ENCODE data around the gene NISCH.

The NISCH gene

DNA sequence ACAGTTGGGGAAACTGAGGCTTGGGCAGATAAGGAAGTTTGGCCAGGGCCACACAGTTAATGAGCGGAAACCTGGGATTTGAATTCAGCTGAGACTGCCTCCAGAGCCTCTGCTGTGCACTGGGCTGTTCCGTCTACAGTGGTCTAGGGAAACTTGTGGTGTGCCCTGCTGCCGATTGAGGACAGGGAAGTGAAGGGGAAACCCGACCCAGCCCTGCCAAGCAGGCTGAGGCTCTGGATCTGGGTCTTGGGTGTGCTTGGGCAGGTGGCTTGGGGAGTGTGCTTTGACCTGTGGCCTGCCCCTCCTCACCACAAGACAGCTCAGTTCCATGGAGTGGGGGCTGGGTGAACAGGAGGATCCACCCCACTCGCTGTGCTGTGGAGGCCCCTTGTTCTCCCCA lies 17.6 kb downstream of the NISCH start:
- TF ChIP-seq, protein P1, sequence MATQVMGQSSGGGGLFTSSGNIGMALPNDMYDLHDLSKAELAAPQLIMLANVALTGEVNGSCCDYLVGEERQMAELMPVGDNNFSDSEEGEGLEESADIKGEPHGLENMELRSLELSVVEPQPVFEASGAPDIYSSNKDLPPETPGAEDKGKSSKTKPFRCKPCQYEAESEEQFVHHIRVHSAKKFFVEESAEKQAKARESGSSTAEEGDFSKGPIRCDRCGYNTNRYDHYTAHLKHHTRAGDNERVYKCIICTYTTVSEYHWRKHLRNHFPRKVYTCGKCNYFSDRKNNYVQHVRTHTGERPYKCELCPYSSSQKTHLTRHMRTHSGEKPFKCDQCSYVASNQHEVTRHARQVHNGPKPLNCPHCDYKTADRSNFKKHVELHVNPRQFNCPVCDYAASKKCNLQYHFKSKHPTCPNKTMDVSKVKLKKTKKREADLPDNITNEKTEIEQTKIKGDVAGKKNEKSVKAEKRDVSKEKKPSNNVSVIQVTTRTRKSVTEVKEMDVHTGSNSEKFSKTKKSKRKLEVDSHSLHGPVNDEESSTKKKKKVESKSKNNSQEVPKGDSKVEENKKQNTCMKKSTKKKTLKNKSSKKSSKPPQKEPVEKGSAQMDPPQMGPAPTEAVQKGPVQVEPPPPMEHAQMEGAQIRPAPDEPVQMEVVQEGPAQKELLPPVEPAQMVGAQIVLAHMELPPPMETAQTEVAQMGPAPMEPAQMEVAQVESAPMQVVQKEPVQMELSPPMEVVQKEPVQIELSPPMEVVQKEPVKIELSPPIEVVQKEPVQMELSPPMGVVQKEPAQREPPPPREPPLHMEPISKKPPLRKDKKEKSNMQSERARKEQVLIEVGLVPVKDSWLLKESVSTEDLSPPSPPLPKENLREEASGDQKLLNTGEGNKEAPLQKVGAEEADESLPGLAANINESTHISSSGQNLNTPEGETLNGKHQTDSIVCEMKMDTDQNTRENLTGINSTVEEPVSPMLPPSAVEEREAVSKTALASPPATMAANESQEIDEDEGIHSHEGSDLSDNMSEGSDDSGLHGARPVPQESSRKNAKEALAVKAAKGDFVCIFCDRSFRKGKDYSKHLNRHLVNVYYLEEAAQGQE (IDR thresholded peaks at IDR 0.05; ENCODE audit: low read depth): no peak
- TF ChIP-seq TCF12 (IDR thresholded peaks at IDR 0.05; ENCODE audit: low read depth) (no peak), CREB1 (IDR thresholded peaks at IDR 0.05; ENCODE audit: low read depth) (no peak), TAF1 (IDR thresholded peaks at IDR 0.05; ENCODE audit: low read depth) (no peak), EGR1 (IDR thresholded peaks at IDR 0.05) (no peak), ZBTB7A (IDR thresholded peaks at IDR 0.05; ENCODE audit: low read depth) (no peak), RAD21 (IDR thresholded peaks at IDR 0.05; ENCODE audit: low read depth) (no peak), TEAD4 (IDR thresholded peaks at IDR 0.05) (no peak), EP300 (IDR thresholded peaks at IDR 0.05; ENCODE audit: borderline replicate concordance) (no peak), CEBPB (IDR thresholded peaks at IDR 0.05) (no peak)
- TF ChIP-seq, protein P2, sequence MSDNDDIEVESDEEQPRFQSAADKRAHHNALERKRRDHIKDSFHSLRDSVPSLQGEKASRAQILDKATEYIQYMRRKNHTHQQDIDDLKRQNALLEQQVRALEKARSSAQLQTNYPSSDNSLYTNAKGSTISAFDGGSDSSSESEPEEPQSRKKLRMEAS (IDR thresholded peaks at IDR 0.05): no peak
- TF ChIP-seq, protein P3, sequence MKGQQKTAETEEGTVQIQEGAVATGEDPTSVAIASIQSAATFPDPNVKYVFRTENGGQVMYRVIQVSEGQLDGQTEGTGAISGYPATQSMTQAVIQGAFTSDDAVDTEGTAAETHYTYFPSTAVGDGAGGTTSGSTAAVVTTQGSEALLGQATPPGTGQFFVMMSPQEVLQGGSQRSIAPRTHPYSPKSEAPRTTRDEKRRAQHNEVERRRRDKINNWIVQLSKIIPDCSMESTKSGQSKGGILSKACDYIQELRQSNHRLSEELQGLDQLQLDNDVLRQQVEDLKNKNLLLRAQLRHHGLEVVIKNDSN (IDR thresholded peaks at IDR 0.05): no peak

DNA sequence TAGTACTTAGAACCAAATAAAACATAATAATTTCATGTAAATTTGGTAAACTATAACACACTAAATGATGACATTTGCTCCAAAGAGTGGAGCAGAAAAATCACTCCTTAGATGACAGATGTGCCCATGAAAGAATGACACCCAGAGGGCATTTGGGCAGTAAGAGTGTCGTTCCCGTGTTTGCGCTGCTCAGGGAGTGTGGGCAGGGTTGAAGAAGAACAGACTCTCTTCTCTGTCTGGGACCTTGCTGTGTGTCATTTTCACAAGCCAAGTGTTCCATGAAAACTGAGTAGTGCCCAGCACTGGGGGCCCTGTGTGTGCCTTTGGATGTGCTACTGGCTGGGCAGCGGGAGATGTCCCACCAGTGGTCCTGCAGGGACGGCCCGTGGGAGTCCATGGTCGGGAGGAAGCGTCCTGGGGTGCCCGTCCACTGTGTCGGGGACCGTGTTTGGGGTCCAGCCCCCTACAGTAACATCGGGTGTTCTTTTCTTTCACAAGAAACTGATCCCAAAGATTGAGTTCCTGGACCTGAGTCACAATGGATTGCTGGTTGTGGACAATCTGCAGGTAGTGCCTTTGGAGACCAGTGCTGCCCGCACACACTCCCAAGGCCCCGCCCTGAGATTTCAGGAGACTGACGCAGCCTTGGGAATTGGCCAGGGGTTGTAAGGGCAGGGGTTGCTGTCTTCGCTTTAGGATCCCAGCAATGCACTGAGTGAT lies 21.8 kb downstream of the NISCH start:
- TF ChIP-seq RAD21 (IDR thresholded peaks at IDR 0.05; ENCODE audit: low read depth): no peak
- no peak for TF ChIP-seq TAF1 (IDR thresholded peaks at IDR 0.05; ENCODE audit: low read depth)

DNA sequence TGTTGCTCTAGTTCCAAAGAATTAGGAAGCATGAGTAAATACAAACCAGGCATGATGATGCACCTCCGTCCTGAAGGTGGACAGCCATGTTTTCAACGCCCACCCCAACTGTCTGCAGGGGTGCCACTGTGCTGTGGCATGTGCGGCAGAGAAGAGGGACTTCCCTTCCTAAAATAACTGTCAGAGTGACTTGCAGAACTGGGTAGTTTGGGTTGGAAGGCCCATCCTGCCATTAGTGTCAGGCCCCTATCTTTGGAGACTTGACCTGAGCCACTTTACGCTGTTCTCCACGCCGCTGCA lies 22.3 kb downstream of the NISCH start:
- no peak for TF ChIP-seq EP300 (IDR thresholded peaks at IDR 0.05; ENCODE audit: borderline replicate concordance)
- TF ChIP-seq ZBTB7A (IDR thresholded peaks at IDR 0.05; ENCODE audit: low read depth): no peak
- no peak for TF ChIP-seq YY1 (IDR thresholded peaks at IDR 0.05; ENCODE audit: low read depth)
- TF ChIP-seq TCF12 (IDR thresholded peaks at IDR 0.05; ENCODE audit: low read depth): no peak
- no peak for TF ChIP-seq CREB1 (IDR thresholded peaks at IDR 0.05; ENCODE audit: low read depth)

DNA sequence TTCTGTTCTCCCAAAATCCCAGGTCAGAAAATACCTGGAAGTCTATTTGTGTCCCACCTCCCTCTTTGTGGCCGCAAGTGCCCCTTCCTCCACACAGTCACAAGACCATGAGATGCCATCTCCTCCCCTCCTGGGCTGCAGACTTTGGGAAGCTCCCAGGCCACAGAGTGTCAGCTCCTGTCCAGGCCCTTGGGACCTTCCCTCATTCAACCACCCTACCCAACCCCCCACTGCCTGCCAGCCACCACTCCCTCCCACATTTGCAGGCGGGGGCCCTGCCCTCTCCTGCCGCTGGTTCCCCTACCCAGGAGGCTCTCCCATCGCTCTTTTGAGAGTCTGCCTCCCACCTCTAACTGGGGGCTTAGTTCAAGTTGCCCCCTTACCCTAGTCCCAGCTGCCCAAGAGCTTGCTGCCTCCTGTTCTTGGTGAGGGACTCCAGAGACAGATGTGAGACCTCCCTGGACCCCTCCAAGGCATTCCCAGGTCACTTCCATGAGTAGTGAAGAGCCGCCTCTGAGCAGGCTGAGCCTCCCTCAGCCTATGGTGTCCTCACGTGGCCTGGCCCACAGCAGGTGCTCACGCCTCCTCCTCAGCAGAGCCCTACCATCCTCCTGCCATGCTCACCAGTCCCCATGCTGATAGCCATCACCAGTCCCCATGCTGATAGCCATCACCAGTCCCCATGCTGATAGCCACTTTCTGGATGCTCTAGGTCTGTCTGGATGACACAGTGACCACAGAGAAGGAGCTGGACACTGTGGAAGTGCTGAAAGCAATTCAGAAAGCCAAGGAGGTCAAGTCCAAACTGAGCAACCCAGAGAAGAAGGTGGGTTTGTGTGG lies 23.9 kb downstream of the NISCH start:
- TF ChIP-seq CREB1 (IDR thresholded peaks at IDR 0.05; ENCODE audit: low read depth) (no peak), ZBTB7A (IDR thresholded peaks at IDR 0.05; ENCODE audit: low read depth) (no peak), NFIC (IDR thresholded peaks at IDR 0.05) (no peak)
- TF ChIP-seq, protein P1 (IDR thresholded peaks at IDR 0.05; ENCODE audit: low read depth): no peak

DNA sequence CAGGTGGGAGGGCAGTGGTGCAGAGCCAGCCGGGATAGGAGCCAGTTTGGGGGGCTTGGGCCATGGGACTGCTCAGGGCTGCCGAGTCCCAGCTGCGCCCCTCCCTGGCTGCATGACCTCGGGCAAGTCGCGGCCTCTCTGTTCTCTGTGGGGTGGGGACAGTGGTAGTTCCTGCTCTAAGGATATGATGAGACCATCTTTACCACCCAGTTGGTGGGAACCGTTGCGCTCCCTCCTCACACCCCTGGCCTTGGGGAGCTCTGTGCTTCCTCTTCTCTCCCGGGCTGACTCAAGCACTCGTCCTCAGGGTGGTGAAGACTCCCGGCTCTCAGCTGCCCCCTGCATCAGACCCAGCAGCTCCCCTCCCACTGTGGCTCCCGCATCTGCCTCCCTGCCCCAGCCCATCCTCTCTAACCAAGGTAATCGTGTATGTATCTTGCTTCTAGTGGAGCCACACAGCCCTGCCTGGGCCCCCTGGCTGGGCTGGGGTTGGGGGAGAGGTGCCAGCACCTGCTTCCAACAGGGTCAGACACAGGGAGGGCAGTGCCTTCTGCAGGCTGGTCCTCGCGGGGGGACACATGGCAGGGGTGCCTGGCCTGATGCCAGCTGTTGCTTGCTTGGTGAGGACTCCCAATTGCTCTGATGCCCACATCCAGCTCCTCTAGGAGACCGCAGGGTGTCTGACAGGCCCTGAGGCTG lies 24.6 kb downstream of the NISCH start:
- TF ChIP-seq RAD21 (IDR thresholded peaks at IDR 0.05; ENCODE audit: low read depth): no peak
- no peak for TF ChIP-seq TCF12 (IDR thresholded peaks at IDR 0.05; ENCODE audit: low read depth)
- TF ChIP-seq CEBPB (IDR thresholded peaks at IDR 0.05): no peak
- TF ChIP-seq, protein P1 (IDR thresholded peaks at IDR 0.05; ENCODE audit: low read depth): no peak
- TF ChIP-seq ZBTB7A (IDR thresholded peaks at IDR 0.05; ENCODE audit: low read depth): no peak
- TF ChIP-seq TEAD4 (IDR thresholded peaks at IDR 0.05): no peak
- TF ChIP-seq EGR1 (IDR thresholded peaks at IDR 0.05): no peak
- TF ChIP-seq CREB1 (IDR thresholded peaks at IDR 0.05; ENCODE audit: low read depth): no peak
- no peak for TF ChIP-seq NFIC (IDR thresholded peaks at IDR 0.05)
- TF ChIP-seq, protein P2 (IDR thresholded peaks at IDR 0.05): no peak
- no peak for TF ChIP-seq TAF1 (IDR thresholded peaks at IDR 0.05; ENCODE audit: low read depth)
- no peak for TF ChIP-seq FOXM1 (IDR thresholded peaks at IDR 0.05; ENCODE audit: borderline replicate concordance, low read depth)
- TF ChIP-seq, protein P3 (IDR thresholded peaks at IDR 0.05): no peak

Data from Ishikawa (cell line).